ENCODE results near the gene AKAP13.

AKAP13 gene

DNA sequence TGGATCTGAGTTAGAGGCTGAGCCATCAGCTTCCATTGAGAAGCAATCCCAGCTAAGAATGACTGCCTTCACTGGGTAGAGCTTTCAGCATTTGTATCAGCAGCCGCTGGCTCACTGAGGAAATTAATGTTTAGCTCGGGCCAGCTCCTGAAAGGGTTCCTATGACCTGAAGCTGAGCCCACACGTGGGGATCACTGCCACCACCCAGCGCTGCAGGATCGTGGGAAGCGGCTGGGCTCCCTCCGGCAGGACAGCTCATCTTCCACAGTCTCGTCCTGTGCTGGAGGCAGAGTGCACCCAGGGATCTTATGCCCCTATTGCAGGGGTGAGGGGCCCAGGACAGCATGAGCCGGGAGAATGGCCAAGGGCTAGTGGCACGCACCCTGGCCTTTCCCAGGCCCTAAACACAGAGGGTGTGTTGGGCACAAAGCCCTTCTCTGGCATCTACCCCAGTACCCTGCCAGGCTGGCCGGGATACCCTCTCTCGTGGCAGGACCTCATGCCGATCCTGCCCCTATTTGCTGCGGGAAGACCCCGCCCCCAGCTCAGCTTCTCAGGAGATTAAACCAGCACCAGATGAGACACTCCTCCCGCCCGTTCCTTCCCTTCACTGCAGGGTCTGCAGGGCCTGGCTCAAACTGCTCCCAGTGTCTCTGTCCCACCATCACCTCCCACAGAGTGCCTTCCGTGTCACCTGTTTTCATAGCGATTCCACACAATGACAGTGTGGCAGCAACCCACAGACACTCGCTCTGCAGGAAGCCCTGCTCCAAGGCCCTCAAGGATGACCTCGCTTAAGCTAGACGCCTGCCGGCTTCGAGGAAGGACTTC lies 385.8 kb downstream of the AKAP13 start:
- no peak overlapping the region for H2BK120ac ChIP-seq (ENCODE audit: low read depth, low read length)
- no peak overlapping the region for H3K4ac ChIP-seq (ENCODE audit: low read length)
- peaks cover 21% of the 10 kb centered on the region for H3K79me1 ChIP-seq (ENCODE audit: low read depth, low read length)
- no peak overlapping the region for H4K91ac ChIP-seq (ENCODE audit: low read depth, low read length, poor library complexity)
- no peak overlapping the region for H4K8ac ChIP-seq (ENCODE audit: low read depth, low read length)
- no peaks in the 10 kb centered on the region for H3K27me3 ChIP-seq (ENCODE audit: control insufficient read depth in 3 of 3, insufficient read depth in 3 of 3, low read depth in 1 of 3, low read length in 3 of 3)
- H3K9me3 ChIP-seq (replicated peaks in 1 of 2; ENCODE audit: control insufficient read depth in 2 of 2, insufficient read depth in 1 of 2, low read depth in 1 of 2, low read length in 2 of 2): peaks cover 6 to 21% of the 10 kb centered on the region in 2 donors
- H2AK5ac ChIP-seq (ENCODE audit: low read depth, low read length): peak overlapping the region; percentile 96
- peak overlapping the region; percentile 60 for H2BK5ac ChIP-seq (ENCODE audit: low read length)
- no peak overlapping the region for H3K4me2 ChIP-seq (ENCODE audit: insufficient read depth, low read length, poor library complexity, severe bottlenecking)
- H3K4me1 ChIP-seq (ENCODE audit: control insufficient read depth in 2 of 2, insufficient read depth in 1 of 2, low read depth in 1 of 2, low read length in 2 of 2): peaks cover 0 to 14% of the 10 kb centered on the region in 2 donors
- no peak overlapping the region for H3K23ac ChIP-seq (ENCODE audit: low read depth, low read length, poor library complexity)
- peak overlapping the region; percentile 3 for H3K27ac ChIP-seq (replicated peaks; ENCODE audit: low read length)
- H3K4me3 ChIP-seq (ENCODE audit: low read length in 2 of 2): no peak overlapping the region
- H2AFZ ChIP-seq (ENCODE audit: low read length): no peak overlapping the region
- H2BK15ac ChIP-seq (ENCODE audit: low read length): no peak overlapping the region
- H2BK12ac ChIP-seq (ENCODE audit: low read length): peak overlapping the region; percentile 81
- peak overlapping the region; percentile 17 for H3K14ac ChIP-seq (ENCODE audit: low read length)
- H3K36me3 ChIP-seq (replicated peaks in 1 of 2; ENCODE audit: control insufficient read depth in 2 of 2, insufficient read depth in 2 of 2, low read length in 2 of 2): peaks cover 20 to 83% of the 10 kb centered on the region in 2 donors
- peak overlapping the region; percentile 92 for H3K18ac ChIP-seq (ENCODE audit: low read length)
- peak overlapping the region; percentile 12 for H3K9ac ChIP-seq (ENCODE audit: low read depth, low read length, poor library complexity)
- DNase-seq (ENCODE audit: low spot score): no peak
- no CpG with 5 or more reads among the region's 24 CpGs for WGBS, 2 donors (ENCODE audit: extremely low coverage in 2 of 2, insufficient read length in 2 of 2, insufficient replicate concordance in 1 of 2)

DNA sequence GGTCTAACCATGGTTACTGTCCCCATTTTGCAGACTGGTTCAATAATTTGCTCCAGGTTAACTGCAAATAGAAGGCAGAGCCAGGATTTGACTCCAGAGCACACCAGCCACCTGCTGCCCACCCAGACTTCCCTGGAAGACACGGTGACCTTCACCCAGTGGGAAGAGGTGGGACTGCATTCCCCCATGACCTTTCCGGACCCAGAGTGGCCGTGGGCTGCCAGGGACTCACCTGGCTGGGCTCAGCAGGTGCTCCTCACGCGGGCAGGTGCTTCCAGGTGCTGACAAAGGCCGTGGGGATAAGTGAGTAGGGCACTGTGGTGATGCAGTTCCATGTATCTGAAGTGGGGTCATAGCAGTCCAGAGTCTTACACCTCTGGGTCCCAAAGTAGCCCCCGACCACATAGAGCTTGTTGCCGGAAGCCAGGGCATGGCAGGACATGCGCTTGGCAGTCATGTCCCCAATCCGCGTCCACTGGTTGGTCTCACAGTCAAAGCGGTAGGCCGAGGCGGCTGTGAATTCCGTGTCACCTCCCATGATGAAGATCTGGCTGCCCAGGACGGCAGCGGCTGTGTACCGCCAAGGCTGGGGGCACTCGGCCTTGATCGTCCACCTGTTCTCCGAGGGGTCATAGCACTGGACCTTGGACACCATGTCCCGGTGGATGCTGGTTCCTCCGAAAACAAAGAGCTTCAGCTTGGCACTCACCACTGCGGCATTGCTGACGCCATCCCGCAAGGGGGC lies 387.6 kb downstream of the AKAP13 start:
- Histone ChIP-seq H2AK5ac (ENCODE audit: low read depth, low read length) (no peak overlapping the region), H2BK15ac (ENCODE audit: low read length) (no peak overlapping the region), H3K14ac (ENCODE audit: low read length) (no peak overlapping the region), H3K4me2 (ENCODE audit: insufficient read depth, low read length, poor library complexity, severe bottlenecking) (no peak overlapping the region), H3K4ac (ENCODE audit: low read length) (no peak overlapping the region), H3K27ac (replicated peaks; ENCODE audit: low read length) (no peak overlapping the region), H2AFZ (ENCODE audit: low read length) (no peak overlapping the region), H3K9me3 (replicated peaks in 1 of 2; ENCODE audit: control insufficient read depth in 2 of 2, insufficient read depth in 1 of 2, low read depth in 1 of 2, low read length in 2 of 2) (peaks cover 6 to 21% of the 10 kb centered on the region in 2 donors), H3K4me1 (ENCODE audit: control insufficient read depth in 2 of 2, insufficient read depth in 1 of 2, low read depth in 1 of 2, low read length in 2 of 2) (peaks cover 0 to 17% of the 10 kb centered on the region in 2 donors), H3K79me1 (ENCODE audit: low read depth, low read length) (peaks cover 28% of the 10 kb centered on the region), H2BK12ac (ENCODE audit: low read length) (no peak overlapping the region), H4K8ac (ENCODE audit: low read depth, low read length) (no peak overlapping the region), H2BK5ac (ENCODE audit: low read length) (no peak overlapping the region), H2BK120ac (ENCODE audit: low read depth, low read length) (peak overlapping the region; percentile 17), H3K18ac (ENCODE audit: low read length) (no peak overlapping the region), H3K9ac (ENCODE audit: low read depth, low read length, poor library complexity) (no peak overlapping the region), H3K4me3 (ENCODE audit: low read length in 2 of 2) (no peak overlapping the region), H3K23ac (ENCODE audit: low read depth, low read length, poor library complexity) (peak overlapping the region; percentile 26), H4K91ac (ENCODE audit: low read depth, low read length, poor library complexity) (no peak overlapping the region), H3K27me3 (ENCODE audit: control insufficient read depth in 3 of 3, insufficient read depth in 3 of 3, low read depth in 1 of 3, low read length in 3 of 3) (no peaks in the 10 kb centered on the region), H3K36me3 (replicated peaks in 1 of 2; ENCODE audit: control insufficient read depth in 2 of 2, insufficient read depth in 2 of 2, low read length in 2 of 2) (peaks cover 20 to 66% of the 10 kb centered on the region in 2 donors)
- DNase-seq (ENCODE audit: low spot score): no peak
- no CpG with 5 or more reads among the region's 26 CpGs for WGBS, 2 donors (ENCODE audit: extremely low coverage in 2 of 2, insufficient read length in 2 of 2, insufficient replicate concordance in 1 of 2)

DNA sequence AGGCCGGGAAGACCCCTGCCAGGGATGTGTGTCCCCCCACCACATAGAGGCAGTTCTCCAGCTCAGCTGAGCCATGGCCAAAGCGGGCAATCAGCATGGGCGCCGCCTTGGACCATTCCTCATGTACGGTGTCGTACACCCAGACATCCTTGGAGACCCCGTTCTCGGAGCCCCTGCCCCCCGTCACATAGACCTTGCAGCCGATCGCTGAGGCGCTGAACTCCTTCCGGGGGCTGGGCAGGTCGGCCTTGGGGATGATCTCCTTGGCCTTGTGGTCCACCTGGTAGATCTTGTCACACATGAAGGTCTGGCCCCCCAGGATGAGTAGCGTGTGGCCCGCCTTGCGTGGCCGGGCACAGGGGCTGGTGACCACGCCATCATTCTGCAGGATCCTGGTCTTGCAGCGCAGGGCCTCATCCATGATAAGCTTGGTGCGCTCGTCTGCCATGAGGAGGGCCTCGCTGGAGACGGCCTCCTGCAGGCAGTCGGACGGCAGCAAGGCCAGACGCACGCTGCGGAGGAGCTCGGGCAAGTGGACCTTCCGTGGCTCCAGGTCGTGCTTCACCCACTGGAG lies 388.3 kb downstream of the AKAP13 start:
- Histone ChIP-seq H3K23ac (ENCODE audit: low read depth, low read length, poor library complexity) (no peak overlapping the region), H3K36me3 (replicated peaks in 1 of 2; ENCODE audit: control insufficient read depth in 2 of 2, insufficient read depth in 2 of 2, low read length in 2 of 2) (peaks cover 17 to 59% of the 10 kb centered on the region in 2 donors), H3K4me3 (ENCODE audit: low read length in 2 of 2) (no peak overlapping the region), H2AK5ac (ENCODE audit: low read depth, low read length) (peak overlapping the region; percentile 27), H2BK120ac (ENCODE audit: low read depth, low read length) (peak overlapping the region; percentile 17), H3K79me1 (ENCODE audit: low read depth, low read length) (peaks cover 27% of the 10 kb centered on the region), H3K18ac (ENCODE audit: low read length) (peak overlapping the region; percentile 60), H4K8ac (ENCODE audit: low read depth, low read length) (peak overlapping the region; percentile 48), H3K9ac (ENCODE audit: low read depth, low read length, poor library complexity) (no peak overlapping the region), H2BK5ac (ENCODE audit: low read length) (peak overlapping the region; percentile 19), H3K27me3 (ENCODE audit: control insufficient read depth in 3 of 3, insufficient read depth in 3 of 3, low read depth in 1 of 3, low read length in 3 of 3) (no peaks in the 10 kb centered on the region), H2BK15ac (ENCODE audit: low read length) (peak overlapping the region; percentile 27), H3K14ac (ENCODE audit: low read length) (peak overlapping the region; percentile 92), H3K27ac (replicated peaks; ENCODE audit: low read length) (no peak overlapping the region), H3K9me3 (replicated peaks in 1 of 2; ENCODE audit: control insufficient read depth in 2 of 2, insufficient read depth in 1 of 2, low read depth in 1 of 2, low read length in 2 of 2) (peaks cover 6 to 21% of the 10 kb centered on the region in 2 donors), H2AFZ (ENCODE audit: low read length) (no peak overlapping the region), H4K91ac (ENCODE audit: low read depth, low read length, poor library complexity) (peak overlapping the region; percentile 40), H3K4ac (ENCODE audit: low read length) (no peak overlapping the region), H3K4me2 (ENCODE audit: insufficient read depth, low read length, poor library complexity, severe bottlenecking) (no peak overlapping the region), H2BK12ac (ENCODE audit: low read length) (no peak overlapping the region), H3K4me1 (ENCODE audit: control insufficient read depth in 2 of 2, insufficient read depth in 1 of 2, low read depth in 1 of 2, low read length in 2 of 2) (peaks cover 0 to 17% of the 10 kb centered on the region in 2 donors)
- no peak for DNase-seq (ENCODE audit: low spot score)
- WGBS, 2 donors (ENCODE audit: extremely low coverage in 2 of 2, insufficient read length in 2 of 2, insufficient replicate concordance in 1 of 2): no CpG with 5 or more reads among the region's 32 CpGs

Data from neuronal stem cell (in vitro differentiated cells).